ENCODE data around the gene RAD17.
"Not testable (repeated sequence)": the region's sequence is repeated elsewhere in the genome, so short reads cannot be mapped to it uniquely, and the experiment has no call there.

RAD17 gene, protein sequence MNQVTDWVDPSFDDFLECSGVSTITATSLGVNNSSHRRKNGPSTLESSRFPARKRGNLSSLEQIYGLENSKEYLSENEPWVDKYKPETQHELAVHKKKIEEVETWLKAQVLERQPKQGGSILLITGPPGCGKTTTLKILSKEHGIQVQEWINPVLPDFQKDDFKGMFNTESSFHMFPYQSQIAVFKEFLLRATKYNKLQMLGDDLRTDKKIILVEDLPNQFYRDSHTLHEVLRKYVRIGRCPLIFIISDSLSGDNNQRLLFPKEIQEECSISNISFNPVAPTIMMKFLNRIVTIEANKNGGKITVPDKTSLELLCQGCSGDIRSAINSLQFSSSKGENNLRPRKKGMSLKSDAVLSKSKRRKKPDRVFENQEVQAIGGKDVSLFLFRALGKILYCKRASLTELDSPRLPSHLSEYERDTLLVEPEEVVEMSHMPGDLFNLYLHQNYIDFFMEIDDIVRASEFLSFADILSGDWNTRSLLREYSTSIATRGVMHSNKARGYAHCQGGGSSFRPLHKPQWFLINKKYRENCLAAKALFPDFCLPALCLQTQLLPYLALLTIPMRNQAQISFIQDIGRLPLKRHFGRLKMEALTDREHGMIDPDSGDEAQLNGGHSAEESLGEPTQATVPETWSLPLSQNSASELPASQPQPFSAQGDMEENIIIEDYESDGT

DNA sequence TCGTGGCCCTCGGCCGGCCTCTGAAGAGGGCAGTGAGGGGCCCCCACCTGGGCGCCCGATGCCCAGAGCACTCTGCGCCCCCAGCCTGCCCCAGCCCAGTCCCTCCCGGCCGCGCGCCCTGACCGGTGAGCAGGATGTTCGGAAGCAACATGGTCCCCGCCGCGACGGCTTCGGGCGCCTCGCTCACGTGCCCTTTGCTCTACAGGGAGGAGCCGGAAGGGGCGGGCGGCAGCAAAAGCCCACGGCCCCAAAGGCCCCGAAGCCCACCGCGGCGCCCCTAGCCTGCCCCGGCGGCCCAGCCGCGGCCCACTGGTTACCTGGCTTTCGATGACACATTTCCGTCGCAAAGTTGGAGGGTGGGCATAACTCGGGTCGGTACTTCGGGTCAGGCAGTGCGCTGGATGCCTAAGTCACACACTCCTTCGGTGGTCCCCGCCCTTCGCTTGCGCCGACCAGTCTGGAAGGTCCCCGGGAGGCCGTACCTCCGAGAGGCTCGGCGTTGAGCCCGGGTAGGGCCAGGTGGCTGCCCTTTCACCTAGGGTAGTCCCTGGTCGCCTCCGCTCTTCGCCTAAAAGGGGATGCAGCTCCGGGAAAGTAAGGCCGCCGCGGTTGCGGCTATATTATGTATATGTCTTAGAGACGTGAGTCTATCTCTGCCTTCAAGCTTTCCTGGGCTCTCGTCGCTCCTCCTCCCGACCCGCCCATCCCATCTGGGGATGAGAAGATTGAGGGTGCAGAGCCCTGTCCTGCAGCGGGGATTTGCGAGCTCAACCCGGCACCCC lies at the start of gene RAD17, which contains the start of the genes AK6 and TAF9:
Gene RAD17, plus strand, starts transcription at position 479 of the 782 bp plus-strand sequence. CDS start 2,391 bp downstream, outside the sequence.
Gene AK6, minus strand, starts transcription at position 181 of the 782 bp plus-strand sequence. Its CDS starts 30 bp downstream, at position 151.
Gene TAF9, minus strand, starts transcription at position 181 of the 782 bp plus-strand sequence. CDS start 3,783 bp downstream, outside the sequence.
- DNase-seq, result peak; percentile 91 to 93

DNA sequence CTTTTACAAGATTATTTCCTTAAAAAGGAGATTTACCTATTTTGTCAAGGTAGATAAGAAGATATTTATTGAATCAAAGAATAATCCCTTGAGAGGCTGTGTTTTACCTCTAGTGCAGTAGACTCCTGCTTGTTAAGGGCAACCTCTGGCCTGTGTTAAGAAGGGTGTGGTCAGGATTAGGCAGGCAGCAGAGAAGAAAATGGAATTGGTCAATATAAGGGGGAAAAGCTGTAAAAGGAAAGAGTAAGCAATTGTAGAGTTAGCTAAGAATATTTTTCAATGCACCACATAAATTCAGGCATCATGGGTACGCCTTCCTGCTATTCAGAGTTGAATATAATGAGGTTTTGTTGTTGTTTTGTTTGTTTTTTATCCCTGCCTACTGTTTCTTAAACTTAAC lies 43.3 kb upstream of the RAD17 start:
- no peak for DNase-seq

DNA sequence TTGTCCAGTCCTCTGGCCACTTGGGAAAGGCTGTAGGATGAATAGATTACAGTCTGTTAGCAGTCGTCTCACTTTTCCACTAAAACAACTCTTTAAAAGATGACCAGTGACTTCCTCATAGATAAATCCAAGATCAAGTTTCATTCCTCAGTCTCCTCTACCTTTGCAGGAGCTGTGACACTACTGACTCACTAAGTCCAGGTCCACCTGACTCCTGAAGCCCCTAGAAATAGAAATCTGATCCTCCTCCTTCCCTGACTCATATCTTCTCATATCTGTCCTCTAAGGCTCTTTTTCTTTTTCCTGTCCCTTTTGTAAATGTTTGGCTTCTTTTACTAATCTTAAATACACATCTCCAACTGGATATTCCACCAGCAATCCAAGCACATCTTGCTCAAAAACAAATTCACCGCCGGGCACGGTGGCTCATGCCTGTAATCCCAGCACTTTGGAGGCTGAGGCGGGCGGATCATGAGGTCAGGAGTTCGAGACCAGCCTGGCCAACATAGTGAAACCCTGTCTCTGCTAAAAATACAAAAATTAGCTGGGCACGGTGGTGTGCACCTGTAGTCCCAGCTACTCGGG lies 39.6 kb upstream of the RAD17 start:
- DNase-seq, result no peak

DNA sequence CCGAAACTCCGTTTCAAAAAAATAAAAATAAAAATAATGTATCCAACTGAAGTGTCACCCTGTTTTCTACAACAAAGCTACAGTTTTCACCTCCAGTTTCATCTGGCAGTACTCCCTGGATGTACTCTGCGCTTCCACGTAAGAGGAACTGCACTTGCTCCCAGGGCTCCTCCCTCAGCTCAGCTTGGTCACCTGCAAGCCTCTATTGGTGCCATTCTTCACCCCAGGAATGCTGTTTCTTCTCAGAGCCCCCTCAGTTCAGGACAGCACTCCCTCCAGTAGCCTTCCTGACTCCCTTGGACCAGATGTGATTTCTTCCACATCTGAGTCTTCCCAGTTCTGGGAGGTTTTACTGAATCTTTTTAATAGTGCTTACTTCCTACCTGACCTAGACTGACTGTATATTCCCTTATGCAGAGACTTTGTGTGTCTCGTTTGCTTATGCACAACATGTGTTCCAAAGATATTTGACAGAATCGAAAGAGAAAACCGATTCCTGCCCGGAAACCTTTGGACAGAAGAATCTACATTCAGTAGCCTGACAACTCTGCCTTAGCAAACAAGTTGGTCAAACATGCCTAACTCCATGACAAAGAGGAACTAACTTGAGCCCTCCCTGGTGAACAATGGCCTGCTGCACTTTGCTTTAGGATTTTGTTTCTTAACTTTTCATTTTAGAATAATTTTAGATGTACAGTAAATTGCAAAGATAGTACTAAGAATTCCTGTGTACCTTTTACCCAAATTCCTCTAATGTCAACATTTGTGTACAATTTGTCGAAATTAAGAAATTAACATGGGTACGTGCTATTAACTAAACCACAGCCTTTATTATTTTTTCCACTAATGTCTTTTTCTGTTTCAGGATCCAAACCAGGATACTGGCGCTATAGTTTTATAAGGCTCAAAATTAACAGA lies 37.8 kb upstream of the RAD17 start:
- no peak for DNase-seq

DNA sequence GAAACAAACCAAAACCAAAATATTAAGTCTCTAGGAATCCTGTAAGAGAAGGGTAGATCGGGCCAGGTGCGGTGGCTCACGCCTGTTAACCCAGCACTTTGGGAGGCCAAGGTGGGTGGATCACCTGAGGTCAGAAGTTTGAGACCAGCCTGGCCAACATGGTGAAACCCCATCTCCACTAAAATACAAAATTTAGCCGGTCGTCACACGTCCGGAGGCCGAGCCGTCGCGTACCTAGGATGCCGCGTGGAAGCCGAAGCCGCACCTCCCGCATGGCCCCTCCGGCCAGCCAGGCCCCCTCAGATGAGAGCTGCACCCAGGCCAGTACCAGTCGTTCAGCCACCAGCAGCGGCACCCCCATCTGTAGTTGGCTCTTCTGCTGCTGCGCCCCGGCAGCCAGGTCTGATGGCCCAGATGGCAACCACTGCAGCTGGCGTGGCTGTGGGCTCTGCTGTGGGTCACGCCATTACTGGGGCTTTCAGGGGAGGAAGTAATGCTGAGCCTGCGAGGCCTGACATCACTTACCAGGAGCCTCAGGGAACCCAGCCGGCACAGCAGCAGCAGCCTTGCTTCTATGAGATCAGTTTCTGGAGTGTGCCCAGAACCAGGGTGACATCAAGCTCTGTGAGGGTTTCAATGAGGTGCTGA lies 35.8 kb upstream of the RAD17 start:
- not testable (repeated sequence) for DNase-seq

DNA sequence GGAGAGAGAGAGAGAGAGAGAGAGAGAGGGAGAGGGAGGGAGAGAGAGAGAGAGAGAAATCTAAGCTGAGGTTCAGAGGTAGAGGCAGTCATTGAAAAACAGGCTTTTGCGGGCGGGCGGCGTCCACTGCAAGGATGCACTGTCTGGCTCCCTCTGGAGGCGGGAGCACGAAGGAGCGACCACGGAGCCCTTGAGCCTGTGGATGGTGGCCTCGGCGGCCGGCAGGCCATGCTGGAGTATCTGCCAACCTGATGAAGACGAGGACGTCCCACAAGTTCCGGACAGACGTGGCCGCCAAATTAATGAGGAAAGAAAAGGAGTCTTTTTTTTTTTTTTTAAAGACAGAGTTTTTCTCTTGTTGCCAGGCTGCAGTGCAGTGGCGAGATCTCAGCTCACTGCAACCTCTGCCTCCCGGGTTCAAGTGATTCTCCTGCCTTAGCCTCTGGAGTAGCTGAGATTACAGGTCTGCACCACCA lies 34.8 kb upstream of the RAD17 start:
- peak; percentile 71 to 75 for DNase-seq

DNA sequence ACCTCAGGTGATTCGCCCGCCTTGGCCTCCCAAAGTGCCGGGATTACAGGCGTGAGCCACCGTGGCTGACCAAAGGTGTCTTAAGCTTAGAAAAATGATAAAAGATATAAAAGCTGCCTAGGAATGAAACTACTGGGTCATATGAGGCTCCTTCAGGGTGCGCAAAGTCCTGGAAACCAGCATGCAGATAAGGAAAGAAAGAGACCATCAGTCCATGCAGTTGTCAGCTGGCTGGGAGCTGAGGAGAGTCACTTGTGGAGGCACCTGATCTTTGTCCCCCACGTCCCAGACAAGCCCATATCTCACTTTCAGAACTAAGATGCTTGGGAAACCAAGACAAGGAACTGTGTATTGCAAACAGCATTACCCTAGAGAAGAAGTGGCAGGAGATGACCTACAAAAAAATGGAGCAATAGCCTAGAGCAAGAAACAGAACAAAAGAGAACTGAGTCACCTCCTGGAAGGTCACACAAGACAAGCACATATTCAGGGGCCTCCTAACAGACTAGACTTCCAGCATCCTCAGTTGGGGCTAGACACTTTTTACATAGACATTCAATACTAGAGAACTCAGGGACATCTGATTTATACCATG lies 34.2 kb upstream of the RAD17 start:
- no peak for DNase-seq

DNA sequence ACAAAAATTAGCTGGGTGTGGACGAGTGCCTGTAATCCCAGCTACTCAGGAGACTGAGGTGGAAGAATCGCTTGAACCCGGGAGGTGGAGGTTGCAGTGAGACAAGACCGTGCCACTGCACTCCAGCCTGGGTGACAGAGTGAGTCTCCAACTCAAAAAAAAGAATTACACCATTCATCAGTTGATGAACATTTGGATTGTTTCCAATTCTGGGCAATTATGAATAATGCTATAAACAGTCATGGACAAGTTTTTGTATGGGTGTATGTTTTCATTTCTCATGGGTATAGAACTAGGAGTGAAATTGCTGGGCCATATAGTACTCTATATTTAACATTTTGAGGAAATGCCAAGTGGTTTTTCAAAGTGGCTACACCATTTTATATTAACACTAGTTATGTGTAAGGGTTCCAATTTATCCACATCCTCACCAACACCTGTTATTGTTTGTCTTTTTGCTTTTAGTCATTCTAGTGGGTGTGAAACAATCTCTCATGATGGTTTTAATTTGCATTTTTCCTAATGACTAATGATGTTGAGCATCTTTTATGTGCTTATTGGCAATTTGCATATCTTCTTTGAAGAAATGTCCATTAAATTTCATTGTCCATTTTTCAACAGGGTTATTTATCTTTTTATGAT lies 28.0 kb upstream of the RAD17 start:
- no peak for DNase-seq

DNA sequence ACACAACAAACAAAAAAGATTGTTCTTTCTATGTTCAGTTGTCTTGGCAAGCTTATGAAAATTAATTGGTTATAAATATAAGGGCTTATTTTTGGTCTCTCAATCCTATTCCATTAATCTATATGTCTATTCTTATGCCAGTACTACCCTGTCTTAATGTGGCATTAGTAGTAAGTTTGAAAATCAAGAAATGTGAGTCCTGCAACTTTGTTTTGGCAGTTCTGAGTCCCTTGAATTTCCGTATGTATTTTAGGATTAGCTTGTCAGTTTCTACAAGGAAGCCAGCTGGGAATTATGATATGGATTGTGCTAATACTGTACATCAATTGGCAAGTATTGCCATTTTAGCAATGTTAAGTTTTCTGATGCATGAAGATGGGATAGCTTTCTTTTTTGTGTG lies 26.5 kb upstream of the RAD17 start:
- no peak for DNase-seq

DNA sequence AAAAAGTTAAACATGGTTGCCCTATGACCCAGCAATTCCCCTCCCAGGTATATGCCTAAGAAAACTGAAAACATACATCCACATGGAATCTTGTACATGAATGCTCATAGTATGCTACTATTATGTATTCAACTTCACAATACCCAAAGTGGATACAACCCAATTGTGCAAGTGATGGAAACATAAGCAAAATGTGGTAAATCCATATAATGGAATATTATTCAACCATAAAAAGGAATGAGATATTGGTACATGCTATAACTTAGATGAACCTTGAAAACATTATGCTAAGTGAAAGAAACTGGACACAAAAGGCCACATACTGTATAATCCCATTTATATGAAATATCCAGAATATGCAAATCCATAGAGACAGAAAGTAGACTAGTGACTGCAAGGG lies 19.0 kb upstream of the RAD17 start:
- no peak for DNase-seq

DNA sequence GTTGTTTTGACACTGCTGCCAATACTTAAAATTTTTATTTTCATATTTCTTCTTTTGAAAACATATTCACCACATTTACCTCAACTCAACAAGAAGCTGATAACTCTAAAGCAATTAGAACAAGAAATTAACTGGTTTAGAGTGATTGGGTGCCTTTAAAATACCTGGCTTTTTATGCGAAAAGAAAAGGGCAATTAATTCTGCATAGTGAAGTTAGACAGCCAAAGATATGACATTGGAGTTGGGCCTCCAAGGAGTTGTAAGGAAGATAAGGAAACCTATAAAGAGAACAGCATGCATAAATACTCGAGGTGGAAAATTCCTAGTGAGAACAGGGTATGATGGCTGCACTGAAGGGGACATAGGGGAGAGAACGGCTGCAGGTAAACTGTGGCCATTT lies 9.9 kb upstream of the RAD17 start:
- no peak for DNase-seq

DNA sequence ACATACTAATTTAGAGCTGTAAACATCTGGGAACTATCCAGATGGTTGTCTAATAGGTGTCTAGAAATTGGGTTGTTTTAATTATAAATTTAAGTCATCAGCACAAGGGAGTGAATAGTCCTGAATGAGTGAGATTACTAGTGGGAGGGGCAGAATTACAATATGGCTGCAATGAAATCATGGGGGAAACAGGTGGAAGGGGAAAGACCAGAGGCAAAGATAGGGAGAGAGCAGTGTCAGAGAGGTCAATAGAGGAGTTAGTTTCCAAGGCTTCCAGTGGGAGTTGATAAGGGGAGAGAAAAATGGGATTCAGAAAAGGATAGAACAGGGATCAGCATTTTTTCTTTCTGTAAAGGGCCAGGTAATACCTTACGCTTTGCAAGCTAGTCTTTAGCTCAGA lies 9.2 kb upstream of the RAD17 start:
- DNase-seq, result no peak

DNA sequence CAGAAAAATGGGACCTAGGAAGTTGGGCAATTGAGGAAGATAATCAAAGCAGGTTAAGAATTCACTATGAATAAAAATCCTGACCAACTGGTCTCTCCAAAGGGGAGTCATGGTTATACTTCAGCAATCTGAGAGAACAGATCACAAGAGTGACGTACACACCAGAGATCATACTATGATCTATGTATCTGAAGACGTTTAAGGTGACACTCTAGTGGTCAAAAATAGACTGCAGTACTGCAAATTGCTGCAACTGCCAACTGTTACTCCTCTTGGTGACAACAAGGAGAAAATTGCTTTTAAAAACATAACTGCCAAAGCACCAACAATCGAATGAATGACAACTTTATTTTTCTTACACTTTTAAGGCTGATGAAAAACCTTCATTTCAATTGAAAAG lies 5.2 kb upstream of the RAD17 start:
- DNase-seq, result no peak

DNA sequence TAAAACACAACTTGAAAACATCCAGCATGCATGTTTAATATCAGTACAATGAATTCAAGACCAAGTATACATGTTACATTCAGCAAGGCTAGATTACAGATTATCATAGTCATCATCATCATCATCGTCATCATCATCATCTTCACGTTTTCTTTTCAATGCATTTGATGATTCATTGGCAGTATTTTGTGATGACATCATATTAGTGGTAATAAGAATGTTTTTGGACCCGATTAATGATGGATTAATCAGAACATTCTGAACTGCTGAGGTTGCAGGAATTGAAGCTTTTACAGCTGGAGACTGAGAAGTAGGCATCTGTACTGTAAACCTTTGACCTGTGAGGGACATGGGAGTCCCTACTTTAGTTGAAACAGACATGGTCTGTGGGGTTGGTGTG lies 4.8 kb upstream of the RAD17 start:
- no peak for DNase-seq

DNA sequence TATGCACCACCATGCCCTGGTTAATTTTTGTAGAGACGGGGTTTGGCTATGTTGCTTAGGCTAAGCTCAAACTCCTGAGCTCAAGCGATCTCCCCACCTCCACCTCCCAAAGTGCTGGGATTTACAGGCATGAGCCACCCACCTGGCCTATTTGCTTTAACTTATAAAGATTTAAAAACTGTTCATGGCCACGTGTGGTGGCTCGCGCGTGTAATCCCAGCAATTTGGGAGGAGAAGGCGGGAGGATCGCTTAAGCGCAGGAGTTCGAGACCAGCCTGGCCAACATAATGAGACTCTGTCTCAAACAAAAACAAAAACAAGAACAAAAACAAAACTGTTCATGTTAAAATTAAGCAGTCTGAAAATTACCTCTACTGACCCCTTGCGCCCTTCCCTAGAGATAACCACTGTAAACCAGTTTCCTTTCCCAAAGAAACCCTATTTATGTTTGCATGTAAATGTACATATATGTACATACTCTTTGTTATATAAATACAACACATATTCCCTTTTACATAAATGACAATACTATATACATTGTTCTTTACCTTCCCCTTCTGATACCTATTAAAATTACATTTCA lies 1.8 kb upstream of the RAD17 start:
- no peak for DNase-seq

DNA sequence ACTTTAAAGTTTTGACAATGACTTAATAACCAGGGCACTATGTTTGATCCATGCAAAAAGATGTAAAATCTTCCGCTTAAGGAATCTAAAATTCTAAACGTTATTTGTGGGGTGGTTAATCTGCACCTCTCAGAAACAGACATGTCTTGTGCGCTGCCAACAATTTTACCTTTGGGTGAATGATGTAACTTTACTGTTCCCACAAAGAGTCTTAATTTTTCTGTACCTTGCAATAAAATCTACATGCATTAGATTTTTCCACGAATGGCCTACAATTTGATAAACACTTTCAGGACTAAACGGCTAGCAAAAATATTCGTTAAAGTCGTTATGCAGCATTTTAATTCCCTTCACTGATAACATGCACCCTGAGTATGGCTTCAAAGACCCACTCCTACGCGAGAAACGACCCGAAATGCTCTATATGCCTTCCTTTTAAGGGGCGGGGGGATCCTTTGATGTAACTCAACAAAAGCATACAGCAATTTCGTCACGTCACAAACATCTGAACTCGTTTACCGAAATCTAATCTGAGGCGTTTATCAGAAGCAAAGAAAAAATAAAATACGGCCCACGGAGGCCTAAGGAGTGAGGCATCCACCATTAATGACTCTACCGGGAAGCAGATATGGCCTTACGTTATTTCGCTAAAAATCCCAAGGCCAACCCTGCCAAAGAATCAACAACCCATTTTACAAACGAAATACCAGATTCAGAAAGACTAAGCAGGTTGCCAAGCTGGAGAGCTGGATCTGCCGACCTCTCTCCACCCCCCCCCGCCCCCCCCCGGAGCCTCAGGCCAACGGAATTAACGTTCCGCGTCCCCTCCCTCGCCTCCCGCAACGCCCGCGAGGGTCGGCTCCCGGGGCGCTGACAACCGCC lies 919 bp upstream of the RAD17 start:
- no peak for DNase-seq

DNA sequence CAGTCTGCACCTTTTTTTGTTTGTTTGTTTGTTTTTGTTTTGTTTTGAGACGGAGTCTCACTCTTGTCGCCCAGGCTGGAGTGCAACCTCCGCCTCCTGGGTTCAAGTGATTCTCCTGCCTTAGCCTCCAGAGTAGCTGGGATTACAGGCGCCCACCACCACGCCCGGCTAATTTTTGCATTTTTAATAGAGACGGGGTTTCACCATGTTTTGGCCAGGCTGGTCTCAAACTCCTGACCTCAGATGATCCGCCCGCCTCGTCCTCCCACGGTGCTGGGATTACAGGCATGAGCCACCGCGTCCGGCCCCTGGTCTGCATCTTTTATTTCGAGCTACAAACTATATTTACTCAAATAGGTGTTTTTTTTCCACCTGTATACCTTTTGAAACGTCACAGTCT lies 717 bp downstream of the RAD17 start:
- DNase-seq, result not testable (repeated sequence)

DNA sequence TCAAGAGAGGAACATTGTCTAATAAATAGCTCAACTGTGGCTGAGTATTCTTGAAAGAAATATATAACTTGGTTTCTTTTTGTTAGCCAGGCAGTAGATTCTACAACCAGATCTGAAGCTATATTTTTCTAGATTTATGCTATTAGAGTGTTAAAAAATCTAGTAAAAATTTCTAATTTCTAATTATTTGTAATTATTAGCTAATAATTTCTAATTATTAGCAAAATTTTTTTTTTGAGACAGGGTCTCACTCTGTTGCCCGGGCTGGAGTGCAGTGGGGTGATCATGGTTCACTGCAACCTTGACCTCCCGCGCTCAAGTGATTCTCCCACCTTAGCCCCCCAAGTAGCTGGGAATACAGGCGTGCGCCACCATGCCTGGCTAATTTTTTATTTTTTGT lies 2.8 kb downstream of the RAD17 start:
- DNase-seq, result no peak

Measured in hippocampal formation (tissue), 2 donors.